ENCODE measurements around the gene MUTYH.
"Not testable (repeated sequence)": the region's sequence is repeated elsewhere in the genome, so short reads cannot be mapped to it uniquely, and the experiment has no call there.

MUTYH gene

DNA sequence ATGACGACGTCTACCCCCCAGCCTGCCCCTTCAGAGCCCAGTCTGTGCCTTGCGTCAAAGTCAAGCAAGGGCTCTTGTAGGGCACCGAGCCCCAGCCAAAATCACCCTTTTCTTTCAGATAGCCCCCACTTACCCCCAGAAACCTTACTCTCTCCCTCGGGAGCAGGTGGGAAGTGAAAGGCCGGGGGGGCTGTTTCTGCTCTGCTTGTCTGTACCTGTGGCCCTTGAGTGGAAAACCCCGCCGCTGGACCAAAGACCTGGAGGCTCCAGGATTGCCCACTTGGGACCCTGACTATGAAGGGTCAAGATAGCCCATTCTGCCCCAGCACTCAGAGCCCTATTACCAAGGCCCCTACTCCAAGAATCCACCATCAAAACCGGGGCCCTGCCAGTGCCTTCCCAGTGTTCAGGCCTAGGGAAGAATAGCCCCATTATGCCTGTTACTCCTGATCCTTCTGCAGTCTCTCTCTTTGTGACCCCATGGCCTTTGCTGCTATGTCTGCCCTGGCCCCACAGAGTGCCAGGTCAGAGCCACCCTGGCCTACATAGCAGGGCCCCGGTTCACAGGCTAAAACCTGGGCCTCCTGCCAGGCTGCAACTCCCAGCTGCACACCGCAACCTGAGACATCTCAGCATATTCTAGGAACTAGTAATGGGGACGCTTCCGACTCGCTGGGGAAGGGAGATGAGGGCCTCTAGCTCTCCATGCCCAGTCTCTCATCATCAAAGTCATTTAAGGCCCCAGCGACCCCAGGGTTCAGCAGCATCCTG lies 35.7 kb downstream of the MUTYH start:
- peak overlapping the region; percentile 37 for H3K4me3 ChIP-seq (ENCODE audit: low read length)
- H3K9me3 ChIP-seq (ENCODE audit: control insufficient read depth, low read length): no peaks in the 10 kb centered on the region
- peak overlapping the region; percentile 79 for H3K9ac ChIP-seq (ENCODE audit: low read length)
- H3K27me3 ChIP-seq (ENCODE audit: control insufficient read depth, insufficient read depth, low read length): no peaks in the 10 kb centered on the region
- H3K36me3 ChIP-seq (ENCODE audit: control insufficient read depth, insufficient read depth, low read length): no peaks in the 10 kb centered on the region
- peaks cover 10% of the 10 kb centered on the region for H3K4me1 ChIP-seq (ENCODE audit: control insufficient read depth, insufficient read depth, low read length)

DNA sequence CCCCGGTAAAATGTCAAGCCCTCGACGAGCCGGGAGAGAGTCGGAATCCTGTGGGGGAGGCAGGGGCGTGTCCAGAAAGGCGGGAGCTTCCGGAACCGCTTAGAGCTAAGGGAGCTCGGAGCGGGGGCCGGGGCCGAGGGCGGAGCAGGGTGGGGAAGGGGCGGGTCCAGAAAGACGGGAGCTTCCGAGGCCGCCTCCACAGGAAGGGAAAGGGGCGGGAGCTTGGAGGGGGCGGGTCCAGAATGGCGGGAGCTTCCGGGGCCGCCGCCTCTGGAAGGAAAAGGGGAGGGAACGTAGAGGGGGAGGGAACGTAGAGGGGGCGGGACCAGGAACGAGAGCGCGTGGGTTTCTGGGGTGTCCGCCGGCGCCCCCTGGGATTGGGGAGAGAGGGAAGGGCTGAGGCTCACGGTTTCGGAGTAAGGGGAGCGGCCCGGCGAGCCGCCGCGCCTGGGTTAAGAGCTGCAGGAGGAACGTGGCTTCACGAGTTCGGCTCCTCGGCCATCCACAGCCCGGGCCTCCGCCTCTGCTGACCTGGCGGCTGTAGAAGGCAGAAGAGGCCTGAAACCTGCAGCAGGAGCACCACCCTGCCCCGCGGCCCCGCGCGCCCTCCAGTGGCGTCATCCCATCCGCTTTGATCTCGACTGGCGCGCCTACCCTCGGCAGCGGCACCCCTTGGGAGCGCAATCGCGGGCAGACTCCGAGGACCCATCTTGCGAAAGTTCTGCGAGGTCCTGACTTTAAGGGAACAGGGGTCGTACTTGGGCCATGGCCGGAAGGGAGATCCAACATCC lies 36.5 kb downstream of the MUTYH start:
- peak overlapping the region; percentile 68 for H3K4me3 ChIP-seq (ENCODE audit: low read length)
- no peaks in the 10 kb centered on the region for H3K27me3 ChIP-seq (ENCODE audit: control insufficient read depth, insufficient read depth, low read length)
- H3K9me3 ChIP-seq (ENCODE audit: control insufficient read depth, low read length): no peaks in the 10 kb centered on the region
- no peaks in the 10 kb centered on the region for H3K36me3 ChIP-seq (ENCODE audit: control insufficient read depth, insufficient read depth, low read length)
- H3K9ac ChIP-seq (ENCODE audit: low read length): peak overlapping the region; percentile 79
- peaks cover 10% of the 10 kb centered on the region for H3K4me1 ChIP-seq (ENCODE audit: control insufficient read depth, insufficient read depth, low read length)

DNA sequence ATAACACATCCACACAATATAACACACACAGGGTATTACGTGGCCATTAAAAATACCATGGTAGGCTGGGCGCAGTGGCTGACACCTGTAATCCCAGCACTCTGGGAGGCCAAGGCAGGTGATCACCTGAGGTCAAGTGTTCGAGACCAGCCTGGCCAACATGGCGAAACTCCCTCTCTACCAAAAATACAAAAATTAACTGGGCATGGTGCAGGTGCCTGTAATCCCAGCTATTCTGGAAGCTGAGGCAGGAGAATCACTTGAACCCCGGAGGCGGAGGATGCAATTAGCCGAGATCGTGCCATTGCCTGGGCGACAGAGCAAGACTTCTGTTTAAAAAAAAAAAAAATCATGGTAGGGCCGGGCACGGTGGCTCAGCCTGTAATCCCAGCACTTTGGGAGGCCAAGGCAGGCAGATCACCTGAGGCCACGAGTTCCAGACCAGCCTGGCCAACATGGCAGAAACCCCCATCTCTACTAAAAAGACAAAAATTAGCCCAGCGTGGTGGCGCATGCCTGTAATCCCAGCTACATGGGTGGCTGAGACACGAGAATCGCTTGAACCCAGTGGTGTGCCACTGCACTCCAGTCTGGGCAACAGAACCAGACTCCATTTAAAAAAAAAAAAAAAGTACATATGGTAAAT lies 37.6 kb downstream of the MUTYH start:
- no peaks in the 10 kb centered on the region for H3K27me3 ChIP-seq (ENCODE audit: control insufficient read depth, insufficient read depth, low read length)
- H3K4me1 ChIP-seq (ENCODE audit: control insufficient read depth, insufficient read depth, low read length): peaks cover 10% of the 10 kb centered on the region
- no peaks in the 10 kb centered on the region for H3K36me3 ChIP-seq (ENCODE audit: control insufficient read depth, insufficient read depth, low read length)
- H3K9ac ChIP-seq (ENCODE audit: low read length): peak overlapping the region; percentile 76
- no peaks in the 10 kb centered on the region for H3K9me3 ChIP-seq (ENCODE audit: control insufficient read depth, low read length)
- no peak overlapping the region for H3K4me3 ChIP-seq (ENCODE audit: low read length)

DNA sequence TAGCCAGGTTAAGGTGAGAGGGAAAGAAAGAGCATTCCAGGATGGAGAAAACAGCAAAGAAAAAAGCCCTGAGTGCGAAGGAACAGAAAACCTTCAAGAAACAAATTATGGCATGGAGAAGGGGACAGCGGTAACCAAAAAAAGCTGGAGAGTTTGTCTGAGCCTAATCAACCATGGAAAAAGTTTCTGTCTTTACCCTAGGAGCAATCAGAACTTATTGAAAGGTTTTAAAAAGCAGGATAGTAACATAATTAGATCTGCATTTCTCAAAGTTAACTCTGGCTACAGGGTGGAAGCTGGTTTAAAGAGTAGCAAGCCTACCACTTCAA lies 39.6 kb downstream of the MUTYH start:
- Histone ChIP-seq H3K9me3 (ENCODE audit: control insufficient read depth, low read length) (no peaks in the 10 kb centered on the region), H3K36me3 (ENCODE audit: control insufficient read depth, insufficient read depth, low read length) (no peaks in the 10 kb centered on the region), H3K27me3 (ENCODE audit: control insufficient read depth, insufficient read depth, low read length) (no peaks in the 10 kb centered on the region), H3K4me3 (ENCODE audit: low read length) (no peak overlapping the region), H3K9ac (ENCODE audit: low read length) (no peak overlapping the region), H3K4me1 (ENCODE audit: control insufficient read depth, insufficient read depth, low read length) (peaks cover 10% of the 10 kb centered on the region)

DNA sequence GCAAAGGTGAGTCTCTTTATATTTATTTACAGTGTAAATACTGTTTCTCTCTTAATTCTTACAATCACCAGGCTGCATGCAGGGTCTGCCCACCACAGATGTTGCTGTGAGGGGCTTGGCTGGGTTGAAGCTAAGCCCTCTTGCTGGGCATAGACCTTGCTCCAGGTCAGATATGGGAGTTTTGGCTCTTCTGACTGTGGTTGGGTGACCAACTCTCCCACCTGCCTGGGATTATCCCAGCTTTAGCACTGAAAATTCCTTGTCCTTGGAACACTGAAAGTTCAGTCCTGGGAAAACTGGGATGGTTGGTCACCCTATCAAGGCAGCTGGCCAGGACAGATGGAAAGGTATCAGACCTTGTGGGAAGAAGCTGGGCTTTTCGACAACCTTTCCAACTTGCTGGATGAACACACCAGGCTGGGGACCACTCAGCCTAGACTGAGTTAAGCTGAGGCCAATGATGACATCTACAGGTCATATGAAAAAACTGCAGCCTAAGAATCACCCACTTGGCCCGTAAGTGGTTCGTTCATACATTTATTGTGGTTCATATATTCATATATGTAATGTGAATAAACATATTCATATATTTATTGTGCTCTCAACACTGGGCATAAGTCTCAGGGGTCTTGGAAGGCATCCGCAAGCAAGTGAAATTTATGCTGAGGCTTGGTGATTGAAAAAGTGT lies 40.1 kb downstream of the MUTYH start:
- Histone ChIP-seq H3K27me3 (ENCODE audit: control insufficient read depth, insufficient read depth, low read length) (no peaks in the 10 kb centered on the region), H3K9me3 (ENCODE audit: control insufficient read depth, low read length) (no peaks in the 10 kb centered on the region), H3K9ac (ENCODE audit: low read length) (no peak overlapping the region), H3K4me1 (ENCODE audit: control insufficient read depth, insufficient read depth, low read length) (peaks cover 10% of the 10 kb centered on the region), H3K36me3 (ENCODE audit: control insufficient read depth, insufficient read depth, low read length) (no peaks in the 10 kb centered on the region), H3K4me3 (ENCODE audit: low read length) (no peak overlapping the region)

DNA sequence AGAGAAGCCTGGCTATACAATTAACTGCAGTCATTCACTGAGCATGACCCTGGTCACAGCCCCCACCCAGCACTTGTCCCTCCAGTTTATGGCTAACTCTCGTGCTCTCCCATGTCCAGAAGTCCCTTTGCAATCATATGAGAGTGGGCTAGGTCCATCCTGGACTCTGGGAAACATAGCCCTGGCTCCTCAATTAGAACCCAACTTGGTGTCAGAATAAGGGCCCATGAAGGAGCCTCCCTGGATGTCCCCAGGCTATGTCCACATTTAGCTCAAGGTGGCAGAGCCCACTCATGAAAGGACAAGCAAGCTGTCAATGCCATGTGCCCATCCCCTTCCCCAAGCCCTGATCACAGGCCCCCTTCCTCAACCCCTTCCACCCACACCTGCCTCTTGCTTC lies 40.9 kb downstream of the MUTYH start:
- Histone ChIP-seq H3K4me3 (ENCODE audit: low read length) (no peak overlapping the region), H3K36me3 (ENCODE audit: control insufficient read depth, insufficient read depth, low read length) (no peaks in the 10 kb centered on the region), H3K9me3 (ENCODE audit: control insufficient read depth, low read length) (no peaks in the 10 kb centered on the region), H3K4me1 (ENCODE audit: control insufficient read depth, insufficient read depth, low read length) (peaks cover 2% of the 10 kb centered on the region), H3K27me3 (ENCODE audit: control insufficient read depth, insufficient read depth, low read length) (no peaks in the 10 kb centered on the region), H3K9ac (ENCODE audit: low read length) (no peak overlapping the region)

DNA sequence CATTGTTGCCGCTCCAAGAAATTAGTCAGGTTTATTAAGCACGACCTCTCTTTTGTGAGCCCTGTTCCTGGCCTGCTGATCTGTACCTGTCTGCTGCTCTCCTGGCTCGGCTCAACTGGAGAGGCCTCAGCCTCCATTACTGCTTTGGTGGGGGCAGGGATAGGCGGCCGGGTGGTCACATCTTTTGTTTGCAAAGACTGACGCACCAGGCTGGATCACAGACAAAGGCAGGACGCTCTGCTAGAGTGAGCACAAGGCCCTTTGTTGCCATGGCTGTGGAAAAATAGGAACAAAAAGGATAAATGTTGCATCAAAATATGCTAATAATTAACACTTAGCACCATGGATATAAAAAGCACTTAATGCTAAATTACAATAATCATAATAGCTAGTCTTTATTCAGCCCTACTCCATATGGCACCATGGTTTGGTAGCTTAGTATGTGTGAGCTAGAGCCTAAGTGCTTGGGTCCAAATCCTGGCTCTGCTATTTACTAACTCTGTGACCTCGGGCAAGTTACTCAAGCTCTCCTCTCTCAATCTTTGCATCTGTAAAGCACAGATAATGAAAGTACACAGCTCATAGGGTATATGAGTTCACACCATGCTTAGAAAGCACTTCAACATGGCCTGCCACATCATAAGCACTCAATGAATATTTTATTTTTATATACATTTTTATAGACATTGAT lies 42.4 kb downstream of the MUTYH start:
- H3K4me1 ChIP-seq (ENCODE audit: control insufficient read depth, insufficient read depth, low read length): no peaks in the 10 kb centered on the region
- no peaks in the 10 kb centered on the region for H3K9me3 ChIP-seq (ENCODE audit: control insufficient read depth, low read length)
- H3K27me3 ChIP-seq (ENCODE audit: control insufficient read depth, insufficient read depth, low read length): no peaks in the 10 kb centered on the region
- H3K9ac ChIP-seq (ENCODE audit: low read length): no peak overlapping the region
- H3K4me3 ChIP-seq (ENCODE audit: low read length): no peak overlapping the region
- no peaks in the 10 kb centered on the region for H3K36me3 ChIP-seq (ENCODE audit: control insufficient read depth, insufficient read depth, low read length)

DNA sequence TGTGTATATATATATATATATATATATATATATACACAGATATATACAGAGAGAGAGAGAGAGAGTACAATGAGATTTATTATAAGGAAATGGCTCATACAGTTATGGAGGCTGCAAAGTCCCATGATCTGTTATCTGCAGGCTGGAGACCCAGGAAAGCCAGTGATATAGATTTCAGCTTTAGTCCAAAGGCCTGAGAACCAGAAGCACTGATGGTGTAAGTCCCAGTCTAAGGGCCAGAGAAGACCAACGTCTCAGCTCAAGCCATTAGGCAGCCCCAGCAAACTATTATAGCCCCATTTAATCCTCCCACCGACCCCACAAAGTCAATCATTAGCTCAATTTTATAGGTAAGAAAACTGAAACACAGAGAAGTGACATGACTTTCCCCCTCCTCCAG lies 48.5 kb downstream of the MUTYH start:
- H3K27me3 ChIP-seq (ENCODE audit: control insufficient read depth, insufficient read depth, low read length): no peaks in the 10 kb centered on the region

DNA sequence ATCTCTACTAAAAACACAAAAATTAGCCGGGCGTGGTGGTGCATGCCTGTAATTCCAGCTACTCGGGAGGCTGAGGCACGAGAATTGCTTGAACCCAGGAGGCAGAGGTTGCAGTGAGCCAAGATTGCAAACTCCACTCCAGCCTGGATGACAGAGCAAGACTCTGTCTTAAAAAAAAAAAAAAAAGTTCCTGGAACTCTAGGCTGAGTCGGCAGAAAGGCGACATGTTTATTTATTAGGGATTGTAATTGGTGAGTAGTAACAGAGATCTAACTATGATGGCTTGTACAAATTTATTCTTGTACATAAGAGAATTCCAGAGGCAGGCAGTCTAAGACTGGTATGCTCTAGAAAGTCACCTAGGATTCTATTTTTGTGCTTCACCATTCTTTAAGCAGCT lies 49.2 kb downstream of the MUTYH start:
- not testable (repeated sequence) for H3K9ac ChIP-seq (ENCODE audit: low read length); H3K9me3 ChIP-seq (ENCODE audit: control insufficient read depth, low read length); H3K36me3 ChIP-seq (ENCODE audit: control insufficient read depth, insufficient read depth, low read length); H3K4me3 ChIP-seq (ENCODE audit: low read length); H3K27me3 ChIP-seq (ENCODE audit: control insufficient read depth, insufficient read depth, low read length); H3K4me1 ChIP-seq (ENCODE audit: control insufficient read depth, insufficient read depth, low read length)

More for the DNA sequence above, 48.5 kb downstream of the MUTYH start:
- no peaks in the 10 kb centered on the region for H3K9me3 ChIP-seq (ENCODE audit: control insufficient read depth, low read length)
- H3K4me3 ChIP-seq (ENCODE audit: low read length): no peak overlapping the region
- no peaks in the 10 kb centered on the region for H3K36me3 ChIP-seq (ENCODE audit: control insufficient read depth, insufficient read depth, low read length)
- no peak overlapping the region for H3K9ac ChIP-seq (ENCODE audit: low read length)
- no peaks in the 10 kb centered on the region for H3K4me1 ChIP-seq (ENCODE audit: control insufficient read depth, insufficient read depth, low read length)

DNA sequence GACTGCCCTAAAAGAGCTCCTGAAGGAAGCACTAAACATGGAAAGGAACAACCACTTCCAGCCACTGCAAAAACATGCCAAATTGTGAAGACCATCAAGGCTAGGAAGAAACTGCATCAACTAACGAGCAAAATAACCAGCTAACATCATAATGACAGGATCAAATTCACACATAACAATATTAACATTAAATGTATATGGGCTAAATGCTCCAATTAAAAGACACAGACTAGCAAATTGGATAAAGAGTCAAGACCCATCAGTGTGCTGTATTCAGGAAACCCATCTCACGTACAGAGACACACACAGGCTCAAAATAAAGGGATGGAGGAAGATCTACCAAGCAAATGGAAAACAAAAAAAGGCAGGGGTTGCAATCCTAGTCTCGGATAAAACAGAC lies 53.7 kb downstream of the MUTYH start:
- H3K4me1 ChIP-seq (ENCODE audit: control insufficient read depth, insufficient read depth, low read length); H3K27me3 ChIP-seq (ENCODE audit: control insufficient read depth, insufficient read depth, low read length); H3K36me3 ChIP-seq (ENCODE audit: control insufficient read depth, insufficient read depth, low read length); H3K4me3 ChIP-seq (ENCODE audit: low read length); H3K9ac ChIP-seq (ENCODE audit: low read length); H3K9me3 ChIP-seq (ENCODE audit: control insufficient read depth, low read length): not testable (repeated sequence)

DNA sequence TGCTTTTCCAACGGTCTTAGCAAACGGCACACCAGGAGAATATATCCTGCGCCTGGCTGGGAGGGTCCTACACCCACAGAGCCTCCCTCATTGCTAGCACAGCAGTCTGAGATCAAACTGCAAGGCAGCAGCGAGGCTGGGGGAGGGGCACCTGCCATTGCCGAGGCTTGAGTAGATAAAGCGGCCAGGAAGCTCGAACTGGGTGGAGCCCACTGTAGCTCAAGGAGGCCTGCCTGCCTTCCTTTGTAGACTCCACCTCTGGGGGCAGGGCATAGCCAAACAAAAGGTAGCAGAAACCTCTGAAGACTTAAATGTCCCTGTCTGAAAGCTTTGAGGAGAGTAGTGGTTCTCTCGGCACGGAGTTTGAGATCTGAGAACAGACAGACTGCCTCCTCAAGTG lies 55.4 kb downstream of the MUTYH start:
- H3K36me3 ChIP-seq (ENCODE audit: control insufficient read depth, insufficient read depth, low read length); H3K4me1 ChIP-seq (ENCODE audit: control insufficient read depth, insufficient read depth, low read length); H3K9ac ChIP-seq (ENCODE audit: low read length): not testable (repeated sequence)

More for the DNA sequence above, 55.4 kb downstream of the MUTYH start:
- not testable (repeated sequence) for H3K4me3 ChIP-seq (ENCODE audit: low read length); H3K9me3 ChIP-seq (ENCODE audit: control insufficient read depth, low read length); H3K27me3 ChIP-seq (ENCODE audit: control insufficient read depth, insufficient read depth, low read length)
